GM19238 (cell line): ENCODE data around the gene PCSK6.

Experiments
- DNase-seq: peaks from one replicate; pipeline ENCODE4 v3.0.0; 2011; ENCODE audit warnings: low spot score; ENCODE audit not compliant: insufficient read length

Gene PCSK6

GRCh38 chr15:101489599-101490407 is at the start of gene PCSK6:
PCSK6 (minus strand) TSS chr15:101489707; CDS start chr15:101489670, 37 bp downstream.
- DNase-seq = no peak

DNA sequence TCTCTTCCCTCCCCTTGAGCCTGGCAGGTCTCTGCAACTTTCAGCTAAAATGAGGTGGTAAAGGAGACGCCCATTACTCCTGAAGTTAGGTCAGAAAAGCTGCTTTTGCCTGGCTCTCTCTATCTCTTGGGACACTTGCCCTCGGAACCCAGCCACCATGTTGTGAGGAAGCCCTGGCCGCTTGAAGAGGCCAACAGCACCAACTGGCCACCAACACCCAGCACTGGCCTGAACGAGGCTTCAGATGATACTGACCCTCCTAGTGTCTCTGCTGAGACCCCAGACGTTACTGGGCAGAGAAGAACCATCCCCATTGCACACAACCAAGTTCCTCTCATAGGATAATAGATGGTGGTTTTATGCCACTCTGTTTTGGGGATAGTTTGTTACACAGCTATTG is 49.5 kb upstream of the PCSK6 start:
- no peak for DNase-seq

GRCh38 chr15:101538177-101538576 is 48.7 kb upstream of the PCSK6 start:
- no peak for DNase-seq

DNA sequence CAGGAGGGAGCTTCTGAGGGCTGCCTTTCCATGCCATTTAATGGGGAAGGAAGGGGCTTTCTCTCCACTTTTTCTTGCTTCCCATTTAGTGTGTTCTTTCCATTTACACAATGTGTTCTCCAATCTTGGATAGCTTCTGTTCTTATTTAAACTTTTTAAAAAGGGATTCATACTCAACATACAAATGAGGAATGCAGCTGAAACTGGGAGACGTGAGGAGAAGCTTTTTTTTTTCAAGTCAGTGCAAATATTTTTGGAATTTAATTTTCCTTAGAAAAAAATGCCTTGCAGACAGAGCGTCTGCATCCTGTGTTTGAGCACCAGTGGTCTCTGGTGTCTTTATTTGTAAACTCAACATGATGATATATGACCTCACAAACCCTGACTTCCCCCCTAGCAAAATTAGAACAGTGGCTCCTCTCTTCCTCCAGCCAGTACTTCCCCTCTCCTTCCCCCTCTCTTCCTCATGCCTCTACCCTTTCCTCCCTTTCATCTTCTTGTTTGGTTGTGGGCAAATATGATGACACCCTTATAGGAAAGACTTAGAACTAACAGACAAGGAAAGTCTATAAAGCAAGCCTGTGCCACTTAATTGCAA is 48.1 kb upstream of the PCSK6 start:
- DNase-seq = no peak

GRCh38 chr15:101536875-101537405 is 47.4 kb upstream of the PCSK6 start:
- no peak for DNase-seq

- no peak for DNase-seq
Observed at GRCh38 chr15:101536166-101536874, 46.8 kb upstream of the PCSK6 start.

GRCh38 chr15:101535170-101535902 is 45.8 kb upstream of the PCSK6 start:
- no peak for DNase-seq

- DNase-seq = no peak
Observed at GRCh38 chr15:101534376-101534970, 45.0 kb upstream of the PCSK6 start.

DNA sequence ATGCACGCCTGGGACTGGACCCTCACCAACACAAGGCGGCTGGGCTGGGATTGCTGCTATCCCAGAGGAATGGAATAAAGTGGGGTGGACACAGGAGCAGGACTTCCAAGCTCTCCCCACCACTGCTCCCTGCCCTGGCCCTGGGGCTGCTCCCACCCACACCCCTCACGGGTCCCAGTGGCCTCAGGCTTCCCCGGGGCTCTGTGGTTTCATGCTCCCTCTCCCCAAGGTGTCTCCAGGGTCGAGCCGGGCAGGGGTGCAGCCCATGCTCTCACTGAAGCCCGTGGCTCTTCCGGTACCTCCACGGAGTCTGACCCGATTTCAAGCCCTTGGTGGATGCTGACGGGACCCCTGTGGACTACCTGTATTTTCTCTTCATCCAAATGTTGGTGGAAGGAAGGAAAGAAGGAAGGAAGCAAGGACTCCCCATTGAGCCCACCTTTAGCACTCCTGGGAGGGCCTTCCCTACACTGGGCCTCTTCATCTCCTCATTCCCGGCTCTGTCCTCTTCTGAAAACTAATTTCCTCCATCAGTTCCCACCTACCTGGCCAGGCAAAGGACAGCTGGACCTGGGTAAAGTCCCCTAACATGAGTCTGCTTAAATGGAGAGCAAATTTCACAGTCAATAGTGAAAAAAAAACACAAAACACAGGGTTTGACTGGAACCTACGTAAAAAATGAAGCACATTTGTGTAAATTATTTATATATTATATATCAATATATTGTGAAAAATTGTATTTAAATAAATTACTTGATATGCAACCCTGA is 44.0 kb upstream of the PCSK6 start:
- no peak for DNase-seq

DNA sequence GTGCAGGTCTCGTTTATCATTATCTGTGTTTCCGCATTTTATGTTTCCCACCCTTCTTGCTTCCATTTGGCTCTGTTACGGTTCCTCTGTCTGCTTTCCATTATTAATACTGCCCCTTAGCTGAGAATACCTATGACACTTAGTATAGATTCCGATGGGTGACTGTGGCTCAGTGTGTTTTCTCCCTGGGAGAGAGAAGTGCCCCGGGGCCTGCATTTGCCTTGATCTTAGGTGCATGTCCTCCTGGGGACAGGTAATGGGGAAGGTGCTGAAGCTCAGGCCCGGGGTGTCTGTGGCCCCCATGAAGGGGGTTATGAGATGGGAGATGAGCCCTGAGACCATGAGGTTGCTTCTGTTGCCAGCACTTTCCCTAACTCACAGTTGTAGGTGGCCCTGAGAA is 43.4 kb upstream of the PCSK6 start:
- no peak for DNase-seq

DNA sequence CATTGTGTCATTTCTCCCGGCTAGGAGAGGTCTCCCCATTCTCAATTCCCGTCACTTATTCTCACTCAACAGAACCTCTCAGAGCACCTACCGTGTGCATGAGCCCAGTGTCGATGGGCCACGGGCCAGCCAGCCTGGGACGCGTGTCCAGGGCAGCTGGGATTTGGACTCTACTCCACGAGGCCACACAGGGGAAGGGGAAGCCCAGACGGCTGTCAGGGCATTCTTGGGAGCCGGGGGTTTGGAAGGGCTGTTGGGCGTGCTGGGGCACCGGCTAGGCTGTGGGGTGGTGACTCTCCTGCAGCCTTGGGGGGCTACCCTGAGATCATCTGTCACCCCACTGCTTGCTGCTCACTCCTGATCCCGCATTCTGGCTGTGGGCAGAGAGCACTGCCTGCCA is 41.7 kb upstream of the PCSK6 start:
- DNase-seq = no peak

GRCh38 chr15:101530224-101530958 is 40.9 kb upstream of the PCSK6 start:
- no peak for DNase-seq

DNA sequence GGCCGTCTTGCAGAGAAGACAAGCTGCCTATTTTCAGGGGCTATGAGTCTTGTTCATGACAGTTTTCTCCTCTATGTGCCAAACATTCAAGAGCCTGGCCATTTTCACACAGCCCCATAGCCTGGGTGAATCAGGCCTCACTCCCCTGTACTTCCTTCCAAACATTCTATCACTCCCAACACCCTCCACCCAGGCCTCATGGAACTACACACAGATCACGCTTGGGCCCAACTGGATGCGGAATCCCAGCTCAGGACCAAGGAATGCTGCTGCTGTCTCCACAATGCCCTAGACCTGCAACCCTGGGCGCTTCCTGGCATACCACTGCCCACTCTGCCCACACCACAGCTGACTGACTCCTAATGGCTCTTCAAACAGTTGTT is 39.4 kb upstream of the PCSK6 start:
- DNase-seq = no peak

GRCh38 chr15:101528108-101528916 is 38.8 kb upstream of the PCSK6 start:
- DNase-seq = no peak

DNA sequence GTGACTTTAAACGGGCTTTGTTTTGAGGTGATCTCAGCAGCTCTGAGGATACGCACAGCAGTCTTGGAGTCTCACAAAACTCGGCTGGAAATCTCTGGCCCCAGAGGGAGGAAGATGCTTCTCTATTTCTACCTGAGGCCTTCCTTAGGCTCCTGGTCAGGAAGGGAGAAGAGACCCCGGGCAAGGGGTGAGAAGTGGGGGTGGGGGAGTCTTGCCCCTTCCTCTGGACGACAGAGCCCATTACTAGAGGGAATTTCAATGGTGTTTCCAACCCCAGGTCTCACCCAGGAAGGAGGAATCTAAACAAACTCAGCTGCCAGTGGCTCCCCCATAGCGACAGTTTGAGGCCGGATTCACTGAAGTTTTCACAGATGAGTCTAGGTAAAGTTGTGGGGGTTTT is 37.4 kb upstream of the PCSK6 start:
- no peak for DNase-seq

DNA sequence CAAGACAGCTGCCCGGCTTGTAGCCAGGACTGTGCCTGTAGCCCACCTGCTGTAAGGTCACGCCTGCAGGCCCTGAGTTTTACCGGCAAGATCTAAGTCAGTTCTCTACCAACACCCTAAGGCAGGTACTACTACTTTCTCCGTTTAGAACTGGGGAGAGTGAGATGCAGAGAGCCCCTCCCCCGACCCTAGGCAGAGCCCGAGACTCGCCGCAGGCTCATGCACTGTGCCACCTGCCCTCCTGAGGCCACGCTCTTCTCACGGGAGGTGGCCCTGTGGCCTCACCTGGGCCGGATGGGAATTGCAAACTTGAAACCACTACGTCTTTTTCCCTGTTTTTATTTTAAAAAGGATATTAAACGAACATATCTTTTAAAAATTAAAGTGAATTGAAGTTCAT is 36.9 kb upstream of the PCSK6 start:
- no peak for DNase-seq

DNA sequence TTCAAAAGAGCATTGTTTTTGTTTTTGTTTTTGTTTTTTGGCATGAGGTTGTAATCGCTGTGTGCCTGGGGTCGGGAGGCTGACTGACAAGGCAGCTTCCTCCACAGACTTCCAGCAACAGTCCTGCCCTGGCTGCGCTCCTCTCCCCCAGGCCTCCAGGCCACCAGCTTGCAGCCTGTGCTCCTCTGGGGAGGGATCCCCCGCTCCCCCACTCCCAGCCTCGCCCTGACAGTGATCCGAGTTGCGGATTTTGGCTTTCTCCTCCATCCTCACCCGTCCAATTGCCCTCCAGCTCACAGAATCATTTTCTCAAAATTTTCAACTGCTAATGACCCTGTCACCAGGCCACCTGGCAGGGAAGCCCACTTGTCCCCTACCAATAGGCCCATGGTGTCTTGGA is 36.5 kb upstream of the PCSK6 start:
- no peak for DNase-seq

DNA sequence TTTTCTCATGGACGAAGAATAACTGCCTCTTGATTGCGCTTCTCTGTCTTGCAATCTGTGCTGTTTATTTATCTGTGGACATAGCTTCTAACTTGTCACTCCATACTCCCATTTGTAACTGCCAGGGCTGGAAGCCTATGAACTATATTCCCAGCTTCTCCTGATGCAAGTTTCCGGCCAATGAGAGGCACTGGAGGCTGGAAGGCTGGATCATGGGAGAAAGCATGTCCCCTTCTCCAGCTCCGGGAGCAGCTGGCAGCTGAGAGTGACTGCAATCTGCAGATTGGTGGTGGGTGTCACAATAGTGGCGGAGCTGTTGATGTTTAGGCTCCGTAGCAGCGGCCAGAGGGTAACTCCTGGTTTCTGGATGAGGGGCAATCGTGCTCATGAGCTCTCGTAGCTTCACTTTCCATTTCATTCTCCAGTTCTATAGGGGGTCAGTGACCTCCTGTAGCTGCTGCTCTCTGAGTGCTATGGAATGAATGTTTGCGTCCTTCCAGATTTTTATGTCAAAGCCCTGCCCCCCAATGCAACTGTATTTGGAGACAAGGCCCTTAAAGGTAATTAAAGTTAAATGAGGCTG is 35.7 kb upstream of the PCSK6 start:
- no peak for DNase-seq

GRCh38 chr15:101523560-101523940 is 34.0 kb upstream of the PCSK6 start:
- no peak for DNase-seq
